Esophagus mucosa (tissue), 1 donor: ENCODE data around the gene CBS. TPM values are rescaled to one million over a fixed set of nuclear protein-coding genes. Genes with fewer than 3 reads are reported as not detected.
"Not testable (repeated sequence)": the region's sequence is repeated elsewhere in the genome, so short reads cannot be mapped to it uniquely, and the experiment has no call there.

Source experiments
- ATAC-seq: fragments of 200-7000 bp; cut with Tn5 transposase; one replicate; pipeline ENCODE4 v1.9.1; 2020
- total RNA-seq: library from RNA; stranded (reverse); gene quantifications from one replicate; pipeline ENCODE4 v1.2.4, GENCODE V29; 2023
- donor health status: DM: yes; HTN: yes; CAD: no.

The CBS gene
- total RNA-seq, 1 donor from 2014 or later = 0.80 TPM

GRCh38 chr21:43023175-43023574, 52.5 kb downstream of the CBS start:
- ATAC-seq = no peak

DNA sequence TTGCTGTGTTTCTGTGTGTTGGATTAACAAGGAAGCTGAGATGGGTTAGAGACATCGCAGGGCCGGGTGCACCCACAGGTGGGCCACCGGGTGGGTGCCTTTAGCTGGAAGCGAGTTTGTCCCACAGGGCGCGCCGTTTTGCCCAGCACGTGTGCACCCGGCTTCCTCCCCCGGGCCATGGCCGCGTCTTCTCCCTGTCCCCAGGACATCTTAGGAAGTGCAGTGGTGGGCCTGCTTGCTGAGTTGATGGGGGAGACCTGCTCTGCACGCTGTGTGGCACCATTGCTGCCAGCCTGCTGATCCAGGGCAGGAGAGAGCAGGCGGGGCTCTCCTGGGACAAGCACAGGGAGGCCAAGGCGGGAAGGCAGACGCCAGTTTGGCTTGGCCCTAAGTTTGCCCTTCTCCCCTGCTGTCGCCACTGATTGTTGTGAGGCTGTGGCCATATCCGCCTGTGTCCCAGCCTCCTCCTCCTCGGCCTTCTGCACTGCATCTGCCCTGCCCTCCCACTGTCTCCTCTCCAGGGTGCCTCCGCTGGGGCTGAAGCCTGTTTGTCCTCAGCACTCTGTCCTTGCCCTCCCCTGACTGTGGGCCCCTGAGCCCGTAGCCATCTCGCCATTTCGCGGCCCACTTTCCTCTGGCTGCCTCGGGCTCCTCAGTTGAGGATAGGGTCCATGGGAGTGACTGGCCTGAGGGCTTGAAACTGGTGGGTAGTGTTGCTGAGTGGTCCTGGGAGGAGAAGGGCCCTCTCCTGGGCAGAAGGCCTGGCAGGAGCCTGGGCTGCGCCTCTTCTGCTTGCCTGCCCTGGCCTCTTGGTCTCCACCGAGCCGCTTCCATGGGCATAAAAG, 53.7 kb downstream of the CBS start:
- ATAC-seq = no peak

DNA sequence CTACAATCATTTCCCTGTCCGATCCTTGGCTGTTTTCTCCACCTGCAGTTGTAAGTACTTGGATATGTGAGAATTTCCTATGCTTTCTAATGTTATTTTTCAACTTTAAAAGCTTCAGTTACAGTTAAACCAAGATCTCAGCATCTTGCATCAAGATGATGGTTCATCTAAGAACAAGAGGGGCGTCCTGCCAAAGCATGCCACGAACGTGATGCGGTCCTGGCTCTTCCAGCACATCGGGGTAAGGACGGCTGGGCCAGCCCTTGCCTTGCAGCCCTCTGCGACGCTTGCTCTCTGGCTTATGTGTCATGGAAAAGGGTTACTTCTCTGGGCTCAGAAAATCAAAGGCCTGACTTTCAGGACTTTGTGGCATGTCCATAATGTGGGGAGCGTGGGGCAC, 54.4 kb downstream of the CBS start:
- ATAC-seq = no peak

DNA sequence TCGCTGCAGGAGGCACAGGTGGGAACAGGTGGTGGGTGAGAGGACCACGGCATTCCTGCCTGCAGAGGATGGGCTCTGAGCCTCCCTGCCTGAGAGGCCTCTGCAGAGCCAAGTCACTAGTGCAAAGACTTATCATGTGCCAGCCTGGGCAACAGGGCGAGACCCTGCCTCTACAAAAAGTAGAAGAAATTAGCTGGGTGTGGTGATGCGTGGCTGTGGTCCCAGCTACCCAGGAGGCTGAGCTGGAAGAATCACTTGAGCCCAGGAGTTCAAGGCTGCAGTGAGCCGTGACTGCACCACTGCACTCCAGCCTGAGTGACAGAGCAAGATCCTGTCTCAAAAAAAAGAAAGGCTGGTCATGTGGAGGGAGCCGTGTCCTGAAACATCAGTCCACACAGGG, 54.9 kb downstream of the CBS start:
- no peak for ATAC-seq

DNA sequence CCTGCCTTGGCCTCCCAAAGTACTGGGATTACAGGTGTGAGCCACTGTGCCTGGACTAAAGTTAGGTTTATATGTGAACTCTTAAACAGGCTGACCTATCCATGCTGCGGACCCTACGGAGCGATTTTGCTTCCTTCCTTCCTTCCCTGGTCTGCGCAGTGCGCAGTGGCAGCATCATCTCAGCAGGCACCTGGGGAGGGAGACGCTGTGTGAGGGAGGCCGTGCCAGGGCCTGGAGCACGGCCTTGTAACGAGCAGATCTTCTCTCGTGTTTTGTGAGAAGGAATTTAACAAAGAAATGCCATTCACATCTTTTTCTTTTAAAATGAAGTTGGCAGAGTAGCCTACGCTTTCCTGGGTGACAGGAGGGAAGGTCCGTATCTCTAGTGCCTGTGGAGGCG, 55.5 kb downstream of the CBS start:
- no peak for ATAC-seq

DNA sequence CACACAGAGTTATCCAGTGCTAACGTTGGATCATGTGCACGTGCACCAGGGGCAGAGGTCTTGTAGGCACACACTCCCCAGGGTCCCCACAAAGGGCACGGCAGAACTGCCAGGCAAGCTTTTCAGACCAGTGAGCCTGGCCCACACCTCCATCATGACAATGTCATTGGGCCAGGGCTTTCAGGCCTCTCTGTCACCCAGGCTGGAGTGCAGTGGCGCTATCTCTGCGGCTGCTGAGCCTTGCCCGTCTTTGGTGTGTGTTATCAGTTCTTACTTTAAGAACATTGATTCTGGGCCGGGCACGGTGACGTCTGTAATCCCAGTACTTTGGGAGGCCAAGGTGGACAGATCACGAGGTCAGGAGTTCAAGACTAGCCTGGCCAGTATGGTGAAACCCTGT, 57.1 kb downstream of the CBS start:
- no peak for ATAC-seq

GRCh38 chr21:43016728-43017127, 58.9 kb downstream of the CBS start:
- ATAC-seq = no peak

DNA sequence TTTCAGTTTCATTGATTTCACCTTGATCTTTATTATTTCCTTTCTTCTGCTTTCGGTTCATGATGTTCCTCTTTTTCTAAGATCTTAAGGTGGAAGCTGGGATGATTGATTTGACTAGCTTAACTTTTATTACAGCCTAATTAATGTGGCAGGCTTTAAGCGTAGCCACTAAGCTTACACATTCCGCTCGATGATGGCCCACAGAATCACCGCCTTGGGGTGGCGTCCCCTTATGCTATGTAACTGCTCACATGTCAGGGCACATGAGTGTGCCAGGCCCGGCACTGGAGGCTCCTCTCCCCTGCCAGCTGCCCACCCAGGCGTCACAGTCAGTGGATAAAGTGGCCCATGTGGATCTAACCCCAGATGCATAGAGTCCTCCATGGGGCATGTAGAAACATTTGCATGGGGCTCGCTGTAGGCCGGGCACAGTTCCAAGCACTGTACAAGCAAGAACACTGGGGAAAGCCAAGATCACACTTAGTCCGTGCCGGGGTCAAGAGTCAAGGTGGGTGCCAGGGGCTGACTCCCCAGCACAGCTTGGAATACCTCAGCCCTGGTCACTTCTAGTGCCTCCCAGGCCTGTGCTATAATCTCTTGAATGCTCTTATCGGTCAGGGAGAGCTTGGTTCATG, 59.6 kb downstream of the CBS start:
- no peak for ATAC-seq

DNA sequence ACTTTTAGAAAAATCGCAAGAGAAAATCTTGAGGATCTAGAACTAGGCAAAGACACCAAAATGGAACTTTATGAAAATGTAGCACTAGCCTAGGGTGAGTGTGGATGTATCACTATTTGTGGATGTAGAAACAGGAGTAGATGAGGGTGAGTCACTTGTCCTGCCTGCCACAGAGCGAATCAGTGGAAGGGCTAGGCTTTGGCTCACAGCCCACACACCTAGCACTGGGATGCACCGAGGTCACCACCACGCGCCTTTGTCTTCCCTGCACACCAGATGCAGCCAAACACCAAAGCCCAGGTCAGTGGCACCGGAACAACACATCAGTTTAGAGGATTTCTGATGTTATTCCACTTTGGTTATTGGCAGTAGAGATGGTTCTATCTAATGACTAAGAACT, 63.0 kb downstream of the CBS start:
- peak; percentile 81 for ATAC-seq

GRCh38 chr21:43006874-43007208, 68.8 kb downstream of the CBS start:
- ATAC-seq = no peak

DNA sequence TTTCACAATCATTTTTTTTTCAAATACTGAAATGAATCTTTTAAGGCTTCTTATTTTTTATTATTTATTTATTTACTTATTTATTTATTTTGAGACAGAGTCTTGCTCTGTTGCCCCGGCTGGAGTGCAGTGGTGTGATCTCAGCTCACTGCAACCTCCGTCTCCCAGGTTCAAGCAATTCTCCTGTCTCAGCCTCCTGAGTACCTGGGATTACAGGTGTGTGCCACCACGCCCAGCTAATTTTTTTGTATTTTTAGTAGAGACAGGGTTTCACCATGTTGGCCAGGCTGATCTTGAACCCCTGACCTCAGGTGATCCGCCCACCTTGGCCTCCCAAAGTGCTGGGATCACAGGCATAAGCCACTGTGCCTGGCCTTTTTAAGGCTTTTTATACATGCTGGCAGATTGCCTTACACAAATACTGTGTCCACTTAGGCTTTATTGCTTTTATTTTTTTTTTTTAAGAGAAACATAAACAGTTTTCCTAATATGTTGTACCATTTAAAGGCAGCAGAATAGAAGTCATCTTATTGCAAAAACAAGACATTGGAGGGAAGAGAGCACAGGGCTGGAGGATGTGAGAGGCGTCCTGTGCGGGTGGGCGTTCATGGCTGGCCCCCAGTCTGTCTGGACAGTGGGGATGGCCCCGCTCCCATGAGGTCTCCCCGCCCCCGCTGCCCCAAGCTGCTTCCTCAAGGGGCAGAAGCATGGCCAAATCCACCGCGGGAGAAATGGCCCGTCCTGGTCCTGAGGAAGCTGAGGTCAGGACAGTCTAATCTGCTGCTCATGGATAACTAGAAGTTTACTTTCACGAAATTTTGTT, 69.4 kb downstream of the CBS start:
- not testable (repeated sequence) for ATAC-seq

- no peak for ATAC-seq
Observed at GRCh38 chr21:43005635-43006034, 70.0 kb downstream of the CBS start.

DNA sequence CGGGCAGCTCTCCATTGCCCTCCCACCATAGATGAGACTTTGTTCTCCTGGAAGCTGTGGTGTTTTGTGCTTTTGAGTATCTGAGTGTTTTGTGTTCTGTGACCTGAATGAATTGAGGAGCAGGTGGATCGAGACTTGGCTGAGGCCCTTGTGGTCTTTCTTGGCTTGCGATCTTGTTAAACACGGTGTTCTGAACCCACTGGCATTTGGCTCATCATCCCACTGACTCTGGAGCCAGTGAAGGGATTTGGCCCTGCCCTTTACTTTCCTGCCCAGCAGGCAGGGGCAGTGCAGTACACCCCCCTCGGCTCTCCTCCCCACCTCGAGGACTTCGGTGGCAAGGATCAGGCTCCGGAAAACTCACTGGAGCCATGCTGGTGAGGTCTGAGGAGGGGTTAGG, 70.7 kb downstream of the CBS start:
- ATAC-seq = no peak

Other genes with a start within 250 kb of the CBS start
- gene WDR4, start 196.3 kb downstream of the CBS start, total RNA-seq = 19.8 TPM
- 17.7 TPM for gene NDUFV3, start 182.5 kb downstream of the CBS start, total RNA-seq
- not detected for gene ERVH48-1, start 150.2 kb downstream of the CBS start, total RNA-seq
- gene PKNOX1, start 101.3 kb downstream of the CBS start, total RNA-seq = 12.1 TPM
- gene U2AF1, start 31.7 kb upstream of the CBS start, total RNA-seq = 49.1 TPM
- not detected for gene CRYAA, start 93.2 kb upstream of the CBS start, total RNA-seq